HG03565 (cell line): ENCODE results near the gene SPON2.

ENCODE experiments used
- ATAC-seq: cut with Tn5 transposase; IDR thresholded peaks from one replicate; pipeline ENCODE4 v1.9.1; 2021; ENCODE audit warnings: mild to moderate bottlenecking, moderate library complexity; ENCODE audit not compliant: unreplicated experiment

Gene SPON2

GRCh38 chr4:1172971-1173757 lies 781 bp upstream of the SPON2 start:
- ATAC-seq, result no peak

DNA sequence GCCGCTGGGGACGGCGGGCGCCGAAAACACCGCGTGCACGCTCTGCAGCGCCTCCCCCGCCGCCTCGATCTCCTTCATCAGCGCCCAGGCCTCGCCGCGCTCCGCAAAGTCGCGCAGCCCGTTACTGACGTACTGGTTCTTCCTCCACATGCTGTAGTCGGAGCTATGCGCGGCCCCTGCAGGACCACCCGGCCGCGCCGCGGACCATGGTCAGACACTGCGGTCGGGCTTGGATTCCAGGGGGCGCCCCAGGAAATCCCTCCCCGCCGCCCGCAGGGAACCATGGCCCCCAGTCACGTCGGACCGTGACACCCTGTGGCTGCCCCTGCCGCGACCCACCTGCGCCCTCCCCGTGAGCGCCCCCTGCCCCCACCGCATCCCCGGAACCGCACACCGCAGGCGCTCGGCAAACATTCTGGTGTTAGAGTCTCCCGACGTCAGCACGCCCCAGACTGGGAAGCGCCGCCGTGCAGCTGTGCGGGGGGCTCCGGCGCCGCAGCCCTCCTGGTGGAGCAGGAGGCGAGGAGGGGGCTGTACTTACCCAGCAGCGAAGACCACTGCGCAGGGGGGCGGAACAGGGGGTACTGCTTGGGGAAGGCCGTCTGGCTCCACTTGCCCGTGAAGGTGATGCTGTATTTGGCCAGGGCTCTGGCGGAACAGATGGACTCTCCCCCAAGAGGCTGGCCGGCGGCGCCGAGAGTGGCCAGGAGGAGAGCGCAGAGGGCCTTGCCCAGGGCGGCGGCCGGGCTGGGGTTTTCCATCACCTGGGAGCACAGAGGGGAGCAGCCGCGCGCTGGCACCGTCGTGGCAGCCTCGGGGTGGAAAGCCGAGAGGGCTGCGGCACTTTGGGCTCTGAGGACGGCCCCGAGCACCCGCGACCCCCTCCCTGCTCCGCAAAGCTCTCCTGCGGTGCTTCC lies 814 bp downstream of the SPON2 start:
- ATAC-seq, result no peak

DNA sequence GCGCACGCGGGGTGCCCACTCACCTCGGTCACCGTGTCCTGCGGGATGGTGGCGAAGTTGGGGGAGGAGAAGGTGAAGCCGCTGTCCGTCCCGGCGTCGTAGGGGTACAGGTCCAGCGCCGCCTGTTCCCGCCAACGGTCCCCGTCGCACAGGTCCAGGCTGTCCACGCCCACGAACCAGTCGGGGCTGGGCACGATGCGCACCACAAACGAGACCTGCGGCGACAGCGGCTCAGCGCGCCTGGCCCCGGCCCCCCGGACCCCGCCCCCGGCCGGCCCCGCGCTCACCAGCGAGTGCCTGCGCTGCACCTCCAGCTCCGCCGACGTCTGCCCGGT lies 1.4 kb downstream of the SPON2 start:
- no peak for ATAC-seq

DNA sequence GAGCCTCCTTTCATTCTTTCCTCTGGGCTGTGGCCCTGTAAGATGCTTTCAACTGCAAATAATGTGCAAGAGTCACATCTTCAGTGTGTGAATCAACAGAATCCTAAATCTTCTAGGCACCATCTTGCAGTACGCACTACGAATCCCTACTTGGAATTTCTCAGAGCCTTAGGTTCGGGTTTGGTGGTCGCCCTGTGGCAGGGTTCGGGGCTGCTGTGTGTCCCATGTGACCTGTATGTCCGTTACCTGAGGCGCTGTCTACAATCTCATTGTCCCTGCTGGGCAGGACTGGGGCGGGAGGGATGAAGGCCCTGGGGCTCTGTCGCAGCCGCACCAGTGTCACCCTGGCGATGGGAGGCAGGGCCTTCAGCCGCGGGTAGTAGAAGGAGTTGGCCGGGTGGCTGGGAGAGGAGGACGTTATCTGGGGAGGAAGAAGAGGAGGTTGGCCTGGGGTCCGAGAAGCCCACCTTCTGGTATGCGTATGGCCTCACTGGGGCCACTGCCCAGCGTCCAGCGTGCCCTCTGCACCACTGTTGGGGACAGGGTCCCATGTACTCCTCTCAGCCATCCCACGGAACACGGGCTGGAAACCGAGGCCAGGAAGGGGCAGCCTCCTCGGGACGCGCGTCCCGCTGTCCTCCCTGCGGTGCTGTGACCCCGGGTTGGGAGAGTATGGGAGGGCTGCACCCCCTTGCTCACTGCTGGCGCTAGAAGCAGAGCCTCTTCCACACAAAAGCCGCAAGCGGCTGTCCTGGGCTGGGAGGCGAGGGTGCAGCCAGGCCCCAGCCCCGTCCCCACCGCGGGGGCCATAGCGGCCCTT lies 2.0 kb downstream of the SPON2 start:
- no peak for ATAC-seq

DNA sequence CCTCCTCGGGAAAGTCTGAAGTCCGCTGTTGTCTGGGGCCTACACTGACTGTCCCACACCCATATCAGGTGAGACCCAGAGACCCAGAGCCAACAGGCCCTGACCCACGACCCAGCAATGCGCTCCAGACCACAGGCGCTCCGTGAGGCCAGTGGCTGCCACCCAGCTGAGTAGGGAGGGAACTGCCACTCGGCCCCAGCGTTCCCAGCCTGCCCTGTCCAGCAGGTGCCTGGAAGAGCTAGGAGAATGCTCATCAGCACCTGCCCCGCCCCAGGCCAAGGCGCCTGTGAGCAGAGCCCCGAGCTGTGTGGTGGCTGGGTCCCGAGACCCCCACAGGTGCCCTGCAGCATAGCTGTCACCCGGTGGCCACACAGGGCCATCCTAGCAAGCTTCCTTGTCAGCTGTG lies 2.7 kb downstream of the SPON2 start:
- no peak for ATAC-seq

GRCh38 chr4:1169171-1169671 lies 3.2 kb downstream of the SPON2 start:
- no peak for ATAC-seq

GRCh38 chr4:1168191-1169101 lies 3.9 kb downstream of the SPON2 start:
- no peak for ATAC-seq

DNA sequence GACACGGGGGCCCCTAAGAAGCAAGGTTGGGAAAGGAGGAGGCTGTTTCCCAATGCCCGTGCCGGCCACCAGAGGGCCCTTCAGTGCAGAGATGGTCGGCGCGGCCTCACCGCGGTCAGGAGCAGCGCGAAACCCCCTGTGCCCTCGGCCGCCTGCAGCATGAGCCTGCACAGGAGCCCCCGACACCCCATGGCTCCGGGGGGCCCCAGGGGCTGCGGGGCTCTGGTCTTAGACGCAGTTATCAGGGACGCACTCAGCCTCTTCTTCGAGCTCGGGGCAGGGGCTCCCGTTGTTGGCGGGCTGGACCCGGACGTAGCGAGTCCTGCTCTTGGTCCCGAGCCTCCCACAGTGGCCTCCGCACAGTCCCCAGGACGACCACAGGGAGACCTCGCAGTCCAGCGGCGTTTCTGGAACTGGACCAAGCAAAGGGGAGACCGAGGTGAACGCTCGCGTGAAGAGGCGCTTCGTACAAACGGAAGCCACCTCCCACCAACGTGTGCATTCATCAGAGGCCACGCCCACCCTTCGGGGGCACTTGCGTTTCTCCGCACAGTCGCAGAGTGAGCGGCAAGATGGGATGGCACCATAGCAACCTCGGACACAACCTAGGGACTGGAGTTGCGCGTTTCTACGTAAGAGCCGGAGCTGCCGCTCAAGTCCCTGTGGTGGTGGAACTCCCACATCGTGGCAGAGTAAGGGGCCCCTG lies 5.0 kb downstream of the SPON2 start:
- ATAC-seq, result peak; percentile 66

DNA sequence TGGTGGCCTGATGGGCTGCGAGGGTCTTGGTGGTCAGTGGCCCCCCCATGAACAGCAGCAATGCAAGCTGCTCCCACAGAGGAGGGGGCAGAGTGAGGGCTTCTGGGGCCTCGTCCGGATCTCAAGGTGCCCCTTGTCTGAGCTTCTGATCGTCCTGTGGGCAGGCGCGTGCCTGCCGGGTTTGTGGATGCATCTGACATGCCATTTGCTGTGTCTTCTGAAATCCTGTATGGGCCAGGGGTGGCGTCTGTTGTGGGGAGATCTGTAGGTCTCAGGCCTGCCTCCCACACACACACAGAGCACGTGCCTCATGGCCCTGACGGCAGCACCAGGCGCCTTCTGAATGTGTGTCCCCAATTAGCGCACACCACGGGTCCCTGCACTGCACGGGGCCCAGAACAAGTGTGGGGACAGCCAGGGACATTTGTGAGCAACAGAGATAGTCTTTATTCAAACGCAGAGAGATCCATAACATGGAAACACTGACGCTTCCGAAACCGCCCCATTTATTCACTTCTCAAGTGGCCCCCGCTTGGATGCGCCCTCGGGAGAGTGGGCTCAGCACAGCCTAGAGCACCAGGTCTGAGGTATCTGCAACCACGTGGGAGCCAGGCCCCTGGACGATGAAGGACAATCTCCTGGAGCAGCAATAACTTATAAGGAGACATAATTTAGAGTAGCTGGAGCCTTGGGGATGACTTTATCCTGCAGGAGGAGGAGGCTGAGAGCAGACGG lies 5.7 kb downstream of the SPON2 start:
- ATAC-seq, result peak; percentile 1

DNA sequence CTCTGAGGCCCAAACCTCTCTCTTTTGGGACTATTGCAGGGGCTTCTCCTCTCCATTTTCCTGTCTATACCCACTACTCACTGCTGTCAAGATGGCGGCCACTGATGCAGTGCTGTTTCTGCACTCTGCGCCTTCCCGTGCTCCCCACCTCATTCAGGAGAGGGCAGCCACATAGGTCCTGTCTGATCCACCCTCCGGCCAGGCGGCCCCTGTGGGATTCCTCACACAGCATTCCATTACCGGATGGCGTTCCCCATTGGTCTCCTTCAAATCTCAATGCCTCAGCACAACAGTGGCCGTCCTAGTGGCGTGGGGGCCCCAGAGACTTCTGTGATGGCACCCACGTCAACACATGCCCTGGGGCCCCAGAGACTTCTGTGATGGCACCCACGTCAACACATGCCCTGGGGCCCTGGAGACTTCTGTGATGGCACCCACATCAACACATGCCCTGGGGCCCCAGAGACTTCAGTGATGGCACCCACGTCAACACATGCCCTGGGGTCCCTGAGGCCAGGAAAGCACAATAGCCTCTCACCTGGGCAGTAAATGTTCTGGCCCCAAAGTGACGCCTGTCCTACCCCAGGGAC lies 7.3 kb downstream of the SPON2 start:
- ATAC-seq, result no peak

GRCh38 chr4:1164444-1164843 lies 7.9 kb downstream of the SPON2 start:
- no peak for ATAC-seq

GRCh38 chr4:1164040-1164439 lies 8.3 kb downstream of the SPON2 start:
- ATAC-seq, result no peak

- ATAC-seq, result no peak
These were observed 12.0 kb downstream of the SPON2 start for GRCh38 chr4:1160351-1160750.

- no peak for ATAC-seq
These were observed 16.3 kb downstream of the SPON2 start for GRCh38 chr4:1156069-1156468.

- no peak for ATAC-seq
These were observed 17.1 kb downstream of the SPON2 start for GRCh38 chr4:1155314-1155713.

GRCh38 chr4:1154523-1155182 lies 17.7 kb downstream of the SPON2 start:
- ATAC-seq, result no peak

- no peak for ATAC-seq
These were observed 18.3 kb downstream of the SPON2 start for GRCh38 chr4:1154126-1154522.

DNA sequence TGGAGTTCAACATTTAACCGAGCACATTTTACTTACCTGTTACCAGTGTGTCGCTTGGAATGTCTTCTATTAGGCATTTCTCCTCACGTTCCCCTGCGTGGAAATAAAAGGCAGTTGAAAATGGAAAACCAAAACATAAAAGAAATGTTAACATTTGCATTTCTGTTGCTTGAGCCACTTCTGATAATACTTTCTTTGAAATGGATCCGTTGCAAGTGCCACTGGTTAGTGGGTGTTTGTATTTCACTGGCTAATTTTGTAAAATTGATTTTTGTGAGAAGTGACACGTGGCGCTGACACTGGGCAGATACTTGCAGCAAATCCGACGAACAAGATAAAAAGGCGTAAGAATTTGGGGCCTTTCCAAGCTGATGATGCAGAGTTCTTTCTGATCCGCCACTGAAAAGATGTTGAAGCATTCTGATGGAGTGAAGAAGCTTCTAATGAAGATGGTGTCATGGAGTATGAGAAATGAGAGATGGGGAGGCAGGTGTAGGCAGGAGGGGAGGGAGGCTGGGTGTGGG lies 18.8 kb downstream of the SPON2 start:
- no peak for ATAC-seq
